SK-N-SH (cell line): ENCODE measurements around the gene MAP2K3. TPM values are rescaled to one million over a fixed set of nuclear protein-coding genes. Genes with fewer than 3 reads are reported as not detected.
A peak's percentile ranks its signal among the peaks of the same experiment; 100 is the strongest.

Experiments
- CTCF ChIA-PET: fragments of 300-600, 350-600 bp; formaldehyde crosslinking; extraction: SDS; loops from one replicate; lab custom pipeline; 2021; lab: Yijun Ruan, JAX
- POLR2A ChIA-PET: fragments of 350-600 bp; sonication (Branson Sonifier 250); formaldehyde crosslinking; extraction: SDS; loops from one replicate; lab custom pipeline; 2020; ENCODE audit warnings: antibody characterized with exemption, inconsistent platforms; lab: Yijun Ruan, JAX
- DNase-seq: peaks from one replicate; pipeline ENCODE4 v3.0.0; 2012
- H2AFZ ChIP-seq: fragments of 200-600 bp; sonication (generic); 2 replicates; pipeline ENCODE4 v1.8.1; 2016; ENCODE audit warnings: antibody characterized with exemption, mild to moderate bottlenecking, low read depth
- H3F3A ChIP-seq: fragments of 200-600 bp; sonication (generic); replicated peaks from 2 replicates; pipeline ENCODE3; 2016; ENCODE audit warnings: antibody characterized with exemption, mild to moderate bottlenecking; ENCODE audit not compliant: insufficient read depth
- H3K27ac ChIP-seq, 2 experiments: fragments of 200-500 bp in 1 of 2; fragments of 200-600 bp in 1 of 2; sonication (Bioruptor generic) in 1 of 2; sonication (generic), shearing (Covaris generic) in 1 of 2; 2 replicates each; pipeline versions ENCODE4 v1.5.1 to v1.6.1; 2014 to 2016; ENCODE audit warnings: low read depth in 2 of 2, inconsistent platforms in 1 of 2, low read length in 1 of 2, mild to moderate bottlenecking in 1 of 2, mixed read lengths in 1 of 2
- H3K27me3 ChIP-seq: fragments of 200-600 bp; sonication (generic), shearing (Covaris generic); 2 replicates; pipeline ENCODE4 v1.6.1; 2016; ENCODE audit warnings: mixed run types; ENCODE audit not compliant: insufficient read depth
- H3K36me3 ChIP-seq, 2 experiments: fragments of 200-500 bp in 1 of 2; fragments of 200-600 bp in 1 of 2; sonication (Bioruptor generic) in 1 of 2; sonication (generic) in 1 of 2; replicated peaks in 1 of 2; 2 replicates each; pipeline versions ENCODE3 to v1.5.1; 2014 to 2016; ENCODE audit warnings: low read length in 1 of 2, mild to moderate bottlenecking in 1 of 2; ENCODE audit not compliant: insufficient read depth in 2 of 2, control insufficient read depth in 1 of 2
- H3K4me1 ChIP-seq, 2 experiments: fragments of 200-500 bp in 1 of 2; fragments of 200-600 bp in 1 of 2; sonication (Bioruptor generic) in 1 of 2; sonication (generic), shearing (Covaris generic) in 1 of 2; 2 replicates each; pipeline versions ENCODE4 v1.5.1 to v1.6.1; 2014 to 2016; ENCODE audit warnings: low read depth in 1 of 2, low read length in 1 of 2, mixed run types in 1 of 2; ENCODE audit not compliant: insufficient read depth in 2 of 2, control insufficient read depth in 1 of 2
- H3K4me2 ChIP-seq: fragments of 200-600 bp; sonication (generic), shearing (Covaris generic); 2 replicates; pipeline ENCODE4 v1.6.1; 2017; ENCODE audit warnings: mixed run types
- H3K4me3 ChIP-seq, 2 experiments: fragments of 200-500 bp in 1 of 2; fragments of 200-600 bp in 1 of 2; sonication (Bioruptor generic) in 1 of 2; sonication (generic), shearing (Covaris generic) in 1 of 2; 2 replicates each; pipeline versions ENCODE4 v1.5.1 to v1.8.1; 2014 to 2016; ENCODE audit warnings: low read depth in 2 of 2, inconsistent platforms in 1 of 2, low read length in 1 of 2, mild to moderate bottlenecking in 1 of 2, mixed read lengths in 1 of 2, moderate library complexity in 1 of 2
- H3K79me2 ChIP-seq: fragments of 200-600 bp; sonication (generic); 2 replicates; pipeline ENCODE4 v1.8.1; 2017; ENCODE audit warnings: mild to moderate bottlenecking; ENCODE audit not compliant: insufficient read depth
- H3K9ac ChIP-seq: fragments of 200-600 bp; sonication (generic); 2 replicates; pipeline ENCODE4 v1.6.1; 2017; ENCODE audit warnings: mixed run types
- H3K9me2 ChIP-seq: fragments of 200-600 bp; sonication (generic); 2 replicates; pipeline ENCODE4 v1.6.1; 2017; ENCODE audit warnings: mixed run types
- H3K9me3 ChIP-seq: fragments of 200-600 bp; sonication (generic); 2 replicates; pipeline ENCODE4 v1.6.1; 2017; ENCODE audit warnings: mixed run types, mild to moderate bottlenecking, moderate library complexity
- H4K20me1 ChIP-seq: fragments of 200-600 bp; sonication (generic); 2 replicates; pipeline ENCODE4 v1.6.1; 2017; ENCODE audit warnings: mild to moderate bottlenecking, mixed run types; ENCODE audit not compliant: insufficient read depth
- CHD2 ChIP-seq: fragments of 150-350 bp; IDR thresholded peaks from 2 replicates; pipeline ENCODE4 v1.6.1; 2018; ENCODE audit warnings: low read length; ENCODE audit not compliant: partially characterized antibody
- ELF1 ChIP-seq: IDR thresholded peaks from 2 replicates; pipeline ENCODE4 v1.4.0; 2012
- EP300 ChIP-seq, 2 experiments: IDR thresholded peaks; 2 replicates each; pipeline versions ENCODE4 v1.4.0 to v1.6.1; 2012; ENCODE audit warnings: borderline replicate concordance in 1 of 2, low read depth in 1 of 2, low read length in 1 of 2
- EZH2phosphoT487 ChIP-seq: fragments of 200-600 bp; sonication (generic); IDR thresholded peaks from 2 replicates; pipeline ENCODE4 v1.6.1; 2017; ENCODE audit warnings: low read depth, mixed run types, mild to moderate bottlenecking, antibody characterized with exemption, moderate library complexity, borderline replicate concordance
- FOSL2 ChIP-seq: IDR thresholded peaks from 2 replicates; pipeline ENCODE4 v1.4.0; 2012; ENCODE audit warnings: low read depth, mild to moderate bottlenecking, moderate library complexity, borderline replicate concordance
- FOXJ3 ChIP-seq: sonication (generic); formaldehyde crosslinking; IDR thresholded peaks from 2 replicates; pipeline ENCODE4 v1.5.1; 2020; ENCODE audit warnings: mild to moderate bottlenecking, missing genetic modification reagents
- GATA2 ChIP-seq: sonication (generic); formaldehyde crosslinking; IDR thresholded peaks from 2 replicates; pipeline ENCODE4 v1.5.0; 2020; ENCODE audit warnings: mild to moderate bottlenecking, missing genetic modification reagents
- JUND ChIP-seq: IDR thresholded peaks from 2 replicates; pipeline ENCODE4 v1.4.0; 2012
- MEF2A ChIP-seq: IDR thresholded peaks from 2 replicates; pipeline ENCODE4 v1.4.0; 2012; ENCODE audit warnings: low read depth, borderline replicate concordance
- NFIC ChIP-seq: IDR thresholded peaks from 2 replicates; pipeline ENCODE4 v1.4.0; 2012; ENCODE audit warnings: borderline replicate concordance
- NRF1 ChIP-seq: IDR thresholded peaks from 2 replicates; pipeline ENCODE4 v1.6.1; 2012; ENCODE audit warnings: low read depth, mild to moderate bottlenecking, low read length
- POLR2AphosphoS5 ChIP-seq: IDR thresholded peaks from 2 replicates; pipeline ENCODE4 v1.6.1; 2012; ENCODE audit warnings: low read depth, low read length
- RAD21 ChIP-seq: IDR thresholded peaks from 2 replicates; pipeline ENCODE4 v1.6.1; 2012; ENCODE audit warnings: mild to moderate bottlenecking, low read length
- RCOR1 ChIP-seq: fragments of 150-350 bp; IDR thresholded peaks from 2 replicates; pipeline ENCODE4 v1.6.1; 2017; ENCODE audit warnings: antibody characterized with exemption, low read length
- RFX5 ChIP-seq: IDR thresholded peaks from 2 replicates; pipeline ENCODE4 v1.6.1; 2012; ENCODE audit warnings: mild to moderate bottlenecking, improper control_type of control experiment, low read length
- RXRA ChIP-seq: IDR thresholded peaks from 2 replicates; pipeline ENCODE4 v1.4.0; 2012; ENCODE audit warnings: low read depth, mild to moderate bottlenecking, borderline replicate concordance
- SIN3A ChIP-seq: IDR thresholded peaks from 2 replicates; pipeline ENCODE4 v1.6.1; 2012; ENCODE audit warnings: low read depth, mild to moderate bottlenecking, low read length, moderate library complexity, borderline replicate concordance
- SMC3 ChIP-seq: IDR thresholded peaks from 2 replicates; pipeline ENCODE4 v1.6.1; 2012; ENCODE audit warnings: low read depth, low read length, improper control_type of control experiment
- TCF12 ChIP-seq: IDR thresholded peaks from 2 replicates; pipeline ENCODE4 v1.4.0; 2012
- TEAD4 ChIP-seq: IDR thresholded peaks from 2 replicates; pipeline ENCODE4 v1.4.0; 2012; ENCODE audit warnings: mild to moderate bottlenecking, borderline replicate concordance; ENCODE audit not compliant: insufficient read depth
- YY1 ChIP-seq: IDR thresholded peaks from 2 replicates; pipeline ENCODE4 v1.4.0; 2012; ENCODE audit warnings: low read depth, mild to moderate bottlenecking
- WGBS: methylation state at CpG from one replicate; pipeline ENCODE4 v1.1.6; 2017; ENCODE audit warnings: low lambda C conversion rate; 5-methylcytosine and 5-hydroxymethylcytosine counted together
- polyA plus RNA-seq, 3 experiments: library from polyadenylated mRNA; depleted of rRNA; stranded (reverse); fragments of >200 nt; gene quantifications; 2 replicates each; pipeline ENCODE4 v1.2.3, GENCODE V29; 2012
- TF ChIP-seq, protein P1 (sequence below): fragments of 150-350 bp; IDR thresholded peaks from 2 replicates; pipeline ENCODE4 v1.6.1; 2017; ENCODE audit warnings: antibody characterized with exemption, low read length, low read depth, borderline replicate concordance
- TF ChIP-seq, protein P2 (sequence below): IDR thresholded peaks from 2 replicates; pipeline ENCODE4 v1.4.0; 2012; ENCODE audit warnings: low read depth, borderline replicate concordance
- TF ChIP-seq, protein P3 (sequence below): IDR thresholded peaks from 2 replicates; pipeline ENCODE4 v1.4.0; 2012; ENCODE audit warnings: low read depth
- TF ChIP-seq, protein P4 (sequence below): IDR thresholded peaks from 2 replicates; pipeline ENCODE4 v1.6.1; 2012; ENCODE audit warnings: mild to moderate bottlenecking, low read depth, low read length, moderate library complexity

Gene MAP2K3
- polyA plus RNA-seq, 1 of the 3 experiments (the other 2 are of a cell fraction): 30.0 TPM

DNA sequence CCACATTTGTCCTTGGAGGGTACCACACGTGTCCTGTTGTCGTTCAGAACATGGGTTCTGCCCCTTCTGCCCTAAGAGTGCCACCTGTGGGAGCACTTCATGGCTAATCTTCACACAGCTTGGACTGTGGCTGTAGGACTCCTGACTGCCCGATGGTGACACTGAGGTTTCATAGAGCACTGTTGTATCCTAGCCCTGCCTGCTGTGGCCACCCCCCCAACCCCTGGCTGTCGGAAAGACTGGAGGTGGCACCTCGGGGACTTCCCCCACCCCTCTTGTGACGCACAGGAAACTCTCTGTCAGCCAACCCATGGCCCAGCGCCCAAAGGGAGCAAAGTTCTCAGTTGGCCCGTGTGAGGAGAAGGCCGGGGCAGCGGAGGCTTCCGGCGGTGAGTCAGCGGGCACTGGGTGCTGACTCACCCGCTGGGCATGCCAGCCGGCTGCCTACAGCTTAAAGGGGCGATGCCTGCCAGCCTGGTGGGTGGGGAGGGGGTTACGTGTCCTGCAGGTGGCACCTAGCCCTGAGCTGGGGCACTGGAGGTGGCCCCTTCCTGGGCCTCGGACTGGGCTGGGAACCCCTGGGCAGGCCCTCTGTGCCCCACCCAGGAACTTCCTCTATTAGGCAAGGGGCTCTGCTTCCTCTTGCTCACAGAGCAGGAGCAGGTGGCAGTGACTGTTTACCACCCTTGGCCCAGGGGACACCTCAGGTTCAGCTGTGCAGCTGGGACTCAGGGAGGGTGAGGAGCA, 3.4 kb downstream of the MAP2K3 start (continued):
- TF ChIP-seq, protein P1, sequence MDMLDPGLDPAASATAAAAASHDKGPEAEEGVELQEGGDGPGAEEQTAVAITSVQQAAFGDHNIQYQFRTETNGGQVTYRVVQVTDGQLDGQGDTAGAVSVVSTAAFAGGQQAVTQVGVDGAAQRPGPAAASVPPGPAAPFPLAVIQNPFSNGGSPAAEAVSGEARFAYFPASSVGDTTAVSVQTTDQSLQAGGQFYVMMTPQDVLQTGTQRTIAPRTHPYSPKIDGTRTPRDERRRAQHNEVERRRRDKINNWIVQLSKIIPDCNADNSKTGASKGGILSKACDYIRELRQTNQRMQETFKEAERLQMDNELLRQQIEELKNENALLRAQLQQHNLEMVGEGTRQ: no peak
- TF ChIP-seq ELF1 (peak; percentile 69), SIN3A (peak; percentile 96; the same call in 1 of the 2 replicates), YY1 (no peak), RCOR1 (no peak), NRF1 (no peak), RFX5 (no peak), FOSL2 (peak; percentile 100)
- TF ChIP-seq, protein P2, sequence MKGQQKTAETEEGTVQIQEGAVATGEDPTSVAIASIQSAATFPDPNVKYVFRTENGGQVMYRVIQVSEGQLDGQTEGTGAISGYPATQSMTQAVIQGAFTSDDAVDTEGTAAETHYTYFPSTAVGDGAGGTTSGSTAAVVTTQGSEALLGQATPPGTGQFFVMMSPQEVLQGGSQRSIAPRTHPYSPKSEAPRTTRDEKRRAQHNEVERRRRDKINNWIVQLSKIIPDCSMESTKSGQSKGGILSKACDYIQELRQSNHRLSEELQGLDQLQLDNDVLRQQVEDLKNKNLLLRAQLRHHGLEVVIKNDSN: 0 out of 2 replicates have a peak, but pooled peaks have one; percentile 21
- TF ChIP-seq, protein P3, sequence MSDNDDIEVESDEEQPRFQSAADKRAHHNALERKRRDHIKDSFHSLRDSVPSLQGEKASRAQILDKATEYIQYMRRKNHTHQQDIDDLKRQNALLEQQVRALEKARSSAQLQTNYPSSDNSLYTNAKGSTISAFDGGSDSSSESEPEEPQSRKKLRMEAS: peak; percentile 84

DNA sequence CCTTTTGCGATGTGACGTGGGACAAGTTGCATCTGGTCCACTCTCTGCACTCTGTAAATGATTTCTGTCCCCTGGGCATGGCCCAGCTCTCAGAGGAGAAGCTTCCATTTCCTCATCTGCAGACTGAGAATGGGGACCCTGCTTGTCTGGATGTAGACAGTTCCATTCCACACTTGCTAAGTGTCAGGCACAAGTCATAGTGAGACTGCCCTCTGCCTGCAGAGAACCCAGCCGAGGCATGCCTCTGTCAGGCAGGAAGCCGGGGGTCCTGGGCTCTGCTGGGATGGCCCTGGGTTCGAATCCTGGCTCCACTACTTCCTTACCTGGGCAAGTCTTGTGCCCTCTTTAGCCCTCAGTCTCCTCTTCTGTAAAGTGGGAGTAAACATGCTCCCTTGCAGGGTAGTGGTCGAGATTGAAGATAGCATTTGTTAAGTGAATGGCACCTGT, 4.1 kb downstream of the MAP2K3 start:
- WGBS: 74% methylated on average over 3 of the region's 6 CpGs
- peak overlapping the region; percentile 98 for H3K4me2 ChIP-seq
- H3K27me3 ChIP-seq: no peaks in the 10 kb centered on the region
- H3K9me3 ChIP-seq: no peaks in the 10 kb centered on the region
- H3K79me2 ChIP-seq: peaks cover 90% of the 10 kb centered on the region
- no peaks in the 10 kb centered on the region for H3K9me2 ChIP-seq
- POLR2A ChIA-PET: no interaction called here
- peak overlapping the region; percentile 13 to 98; a peak in 3 of 4 replicates for H3K27ac ChIP-seq
- H4K20me1 ChIP-seq: peaks cover 75% of the 10 kb centered on the region
- peak overlapping the region in 1 of 2 experiments; percentile 25; a peak in 2 of 4 replicates for H3K4me3 ChIP-seq
- peak overlapping the region; percentile 41; the same call in 1 of the 2 replicates for H3K9ac ChIP-seq
- CTCF ChIA-PET: interaction anchor here (1.2 to 4.0 kb wide), 4 partner anchors 9 to 224 kb away, joined by 3 to 26 read pairs (median 14); no protein-coding TSS in a partner anchor
- peaks cover 14% of the 10 kb centered on the region for H3F3A ChIP-seq
- H3K4me1 ChIP-seq: peaks cover 31 to 61% of the 10 kb centered on the region in 2 experiments
- DNase-seq: no peak
- H2AFZ ChIP-seq: no peak overlapping the region
- TF ChIP-seq CHD2: no peak
- no peak for TF ChIP-seq MEF2A
- no peak for TF ChIP-seq SMC3
- no peak for TF ChIP-seq JUND
- no peak for TF ChIP-seq NRF1
- TF ChIP-seq TCF12: no peak
- TF ChIP-seq NFIC: no peak
- no peak for TF ChIP-seq FOXJ3
- TF ChIP-seq, protein P4, sequence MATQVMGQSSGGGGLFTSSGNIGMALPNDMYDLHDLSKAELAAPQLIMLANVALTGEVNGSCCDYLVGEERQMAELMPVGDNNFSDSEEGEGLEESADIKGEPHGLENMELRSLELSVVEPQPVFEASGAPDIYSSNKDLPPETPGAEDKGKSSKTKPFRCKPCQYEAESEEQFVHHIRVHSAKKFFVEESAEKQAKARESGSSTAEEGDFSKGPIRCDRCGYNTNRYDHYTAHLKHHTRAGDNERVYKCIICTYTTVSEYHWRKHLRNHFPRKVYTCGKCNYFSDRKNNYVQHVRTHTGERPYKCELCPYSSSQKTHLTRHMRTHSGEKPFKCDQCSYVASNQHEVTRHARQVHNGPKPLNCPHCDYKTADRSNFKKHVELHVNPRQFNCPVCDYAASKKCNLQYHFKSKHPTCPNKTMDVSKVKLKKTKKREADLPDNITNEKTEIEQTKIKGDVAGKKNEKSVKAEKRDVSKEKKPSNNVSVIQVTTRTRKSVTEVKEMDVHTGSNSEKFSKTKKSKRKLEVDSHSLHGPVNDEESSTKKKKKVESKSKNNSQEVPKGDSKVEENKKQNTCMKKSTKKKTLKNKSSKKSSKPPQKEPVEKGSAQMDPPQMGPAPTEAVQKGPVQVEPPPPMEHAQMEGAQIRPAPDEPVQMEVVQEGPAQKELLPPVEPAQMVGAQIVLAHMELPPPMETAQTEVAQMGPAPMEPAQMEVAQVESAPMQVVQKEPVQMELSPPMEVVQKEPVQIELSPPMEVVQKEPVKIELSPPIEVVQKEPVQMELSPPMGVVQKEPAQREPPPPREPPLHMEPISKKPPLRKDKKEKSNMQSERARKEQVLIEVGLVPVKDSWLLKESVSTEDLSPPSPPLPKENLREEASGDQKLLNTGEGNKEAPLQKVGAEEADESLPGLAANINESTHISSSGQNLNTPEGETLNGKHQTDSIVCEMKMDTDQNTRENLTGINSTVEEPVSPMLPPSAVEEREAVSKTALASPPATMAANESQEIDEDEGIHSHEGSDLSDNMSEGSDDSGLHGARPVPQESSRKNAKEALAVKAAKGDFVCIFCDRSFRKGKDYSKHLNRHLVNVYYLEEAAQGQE: no peak
- TF ChIP-seq, protein P2: no peak
- TF ChIP-seq FOSL2: no peak
- TF ChIP-seq RAD21: no peak
- TF ChIP-seq EZH2phosphoT487: no peak
- TF ChIP-seq YY1: no peak
- TF ChIP-seq TEAD4: no peak
- no peak for TF ChIP-seq EP300 (IDR thresholded peaks at IDR 0.05; ENCODE audit: borderline replicate concordance in 1 of 2, low read depth in 1 of 2, low read length in 1 of 2)
- TF ChIP-seq GATA2 (CRISPR knock-in tag): no peak
- no peak for TF ChIP-seq POLR2AphosphoS5
- no peak for TF ChIP-seq RXRA
- TF ChIP-seq, all 33 proteins: peak for 0
- H3K36me3 ChIP-seq: no peaks in the 10 kb centered on the region
